HG02571 (cell line): ENCODE results near the gene OSBPL7.

Source experiments
- ATAC-seq: cut with Tn5 transposase; IDR thresholded peaks from one replicate; pipeline ENCODE4 v1.9.1; 2021; ENCODE audit warnings: mild to moderate bottlenecking, moderate library complexity; ENCODE audit not compliant: unreplicated experiment

The OSBPL7 gene

GRCh38 chr17:47847341-47848197 lies 26.0 kb upstream of the OSBPL7 start:
- no peak for ATAC-seq

- ATAC-seq: no peak
These were observed 25.2 kb upstream of the OSBPL7 start for GRCh38 chr17:47846716-47847340.

GRCh38 chr17:47845716-47846075 lies 24.1 kb upstream of the OSBPL7 start:
- ATAC-seq: no peak

DNA sequence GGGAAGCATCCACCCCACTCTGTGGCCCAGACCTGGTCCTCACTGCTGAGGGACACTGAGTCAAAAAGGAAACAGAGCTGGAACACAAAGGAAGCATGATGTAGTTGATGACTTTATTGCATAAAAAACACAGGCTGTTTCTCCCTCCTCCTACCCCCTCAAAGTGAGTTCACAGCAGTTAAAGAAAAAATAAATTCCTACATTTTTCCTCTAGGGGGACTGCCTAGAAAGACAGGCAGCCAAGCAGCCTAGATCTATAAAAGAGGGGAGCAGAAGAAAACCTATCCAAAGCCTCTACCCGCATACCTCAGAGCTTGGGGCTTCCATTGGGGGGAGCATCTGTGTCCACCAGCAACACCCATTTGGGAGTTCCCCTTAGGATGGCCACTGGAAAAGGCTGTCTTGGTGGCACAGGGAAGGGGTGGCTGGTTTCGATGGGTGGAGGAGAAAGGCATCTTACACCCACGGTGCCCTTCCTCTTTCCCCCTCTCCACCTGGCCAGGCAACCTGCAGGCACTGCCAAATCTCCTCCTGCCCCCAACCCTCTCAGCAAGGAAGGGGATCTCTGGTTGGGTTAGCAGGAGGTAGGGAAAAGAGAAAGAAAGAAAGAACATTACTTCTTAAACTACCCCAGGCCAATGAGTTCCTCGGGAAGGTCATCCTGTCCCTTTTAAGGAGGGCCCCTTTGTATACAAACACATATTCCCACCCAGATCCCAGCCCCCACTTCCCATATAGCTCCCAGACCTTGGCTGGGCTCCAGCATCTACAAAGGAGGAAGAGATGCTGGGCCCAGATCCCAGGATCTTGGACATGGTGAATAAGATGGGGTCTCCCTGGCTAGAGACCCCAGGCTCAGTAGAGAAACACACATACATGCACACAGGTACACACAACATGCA lies 23.5 kb upstream of the OSBPL7 start:
- no peak for ATAC-seq

- ATAC-seq: no peak
These were observed 22.6 kb upstream of the OSBPL7 start for GRCh38 chr17:47844227-47844626.

DNA sequence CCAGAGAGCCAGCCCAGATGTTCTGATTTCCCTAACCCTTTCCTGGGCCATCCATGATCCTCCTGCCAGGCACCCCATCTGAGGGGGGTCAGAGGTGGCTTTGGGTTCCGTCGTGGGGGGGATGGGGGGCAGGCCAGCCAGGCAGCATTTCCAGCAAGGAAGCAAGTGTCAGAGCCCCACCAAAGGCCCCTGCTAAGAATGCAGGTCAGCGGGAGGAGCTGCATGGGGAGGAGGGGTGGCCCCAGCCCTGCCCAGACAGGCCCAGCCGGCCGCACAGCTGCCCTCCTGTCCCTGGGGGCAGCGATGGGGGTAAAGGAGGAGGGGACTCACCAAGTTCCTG lies 21.8 kb upstream of the OSBPL7 start:
- no peak for ATAC-seq

DNA sequence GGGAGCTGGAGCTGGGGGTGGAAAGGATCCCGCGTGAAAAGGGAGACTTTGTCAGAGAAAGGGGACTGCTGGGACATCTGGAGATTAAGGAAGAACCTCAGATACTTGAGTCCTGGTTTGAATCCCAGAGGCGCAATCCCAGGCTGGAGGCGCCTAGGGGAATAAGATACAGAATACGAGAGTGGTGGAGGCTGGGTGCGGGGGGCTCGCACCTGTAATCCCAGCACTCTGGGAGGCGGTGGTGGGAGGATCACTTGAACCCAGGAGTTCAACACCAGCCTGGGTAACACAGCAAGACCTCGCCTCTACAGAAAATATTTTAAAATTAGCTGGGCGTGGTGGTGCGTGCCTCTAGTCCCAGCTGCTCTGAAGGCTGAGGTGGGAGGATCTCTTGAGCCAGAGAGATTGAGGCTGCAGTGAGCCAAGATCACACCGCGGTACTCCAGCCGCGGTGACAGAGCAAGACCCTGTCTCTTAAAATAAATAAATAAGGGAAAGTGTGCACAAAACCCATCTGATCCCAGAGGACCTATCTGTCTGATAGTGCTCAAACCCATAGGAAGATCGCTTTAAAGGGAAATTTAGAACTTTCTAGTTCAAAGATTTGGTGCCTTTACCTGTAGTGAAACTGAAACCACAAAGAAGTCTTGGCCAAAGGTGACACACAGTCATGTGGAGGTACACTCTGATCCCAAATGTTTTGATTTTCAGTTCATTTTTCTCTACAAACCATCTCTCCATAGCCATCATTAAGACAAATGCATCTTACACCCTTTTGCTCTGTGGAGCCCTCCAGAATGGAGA lies 20.1 kb upstream of the OSBPL7 start:
- ATAC-seq: no peak

- peak; percentile 76 for ATAC-seq
These were observed 19.3 kb upstream of the OSBPL7 start, which contains the start of gene SCRN2 for GRCh38 chr17:47840742-47841487. TSS of gene SCRN2 (minus strand) at chr17:47841273. CDS start at chr17:47840843, 430 bp downstream.

DNA sequence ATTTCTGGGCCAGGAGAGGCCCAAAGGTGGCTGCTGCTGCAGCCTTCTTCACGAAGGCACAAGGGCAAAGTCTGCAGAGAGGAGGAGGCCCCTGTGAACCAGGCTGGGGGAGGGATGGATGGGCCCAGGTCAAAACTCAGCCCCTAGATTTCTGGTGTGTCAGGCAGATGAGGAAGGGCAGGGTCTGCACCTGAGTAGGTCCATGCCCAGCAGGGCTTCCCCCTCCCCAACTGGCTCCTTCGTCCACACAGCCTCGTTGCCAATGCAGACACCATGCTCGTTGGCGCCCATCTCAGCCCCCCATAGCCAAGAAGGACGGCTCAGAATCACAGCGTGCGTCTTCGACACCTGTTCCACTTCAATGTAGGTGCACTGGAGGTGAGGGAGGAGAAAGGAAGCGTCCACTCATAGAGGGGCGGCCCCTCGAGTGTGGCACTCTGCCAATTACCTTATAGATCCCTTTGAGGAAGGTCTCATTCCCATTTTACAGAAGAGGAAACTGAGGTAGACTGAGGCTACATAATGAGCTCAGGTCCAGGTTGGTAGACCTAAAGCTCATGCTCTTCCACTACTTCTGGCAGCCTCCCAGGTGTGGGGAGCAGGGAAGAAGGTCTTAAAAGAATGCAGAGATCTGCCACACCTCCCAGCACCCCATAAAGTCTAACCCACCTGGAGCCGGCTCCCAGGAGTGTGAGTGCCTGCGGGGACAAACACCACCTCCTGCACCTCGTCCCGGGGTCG lies 18.6 kb upstream of the OSBPL7 start:
- no peak for ATAC-seq

GRCh38 chr17:47839071-47839470 lies 17.5 kb upstream of the OSBPL7 start:
- ATAC-seq: no peak

GRCh38 chr17:47838636-47839035 lies 17.0 kb upstream of the OSBPL7 start:
- ATAC-seq: no peak

GRCh38 chr17:47837401-47838039 lies 15.9 kb upstream of the OSBPL7 start:
- no peak for ATAC-seq

DNA sequence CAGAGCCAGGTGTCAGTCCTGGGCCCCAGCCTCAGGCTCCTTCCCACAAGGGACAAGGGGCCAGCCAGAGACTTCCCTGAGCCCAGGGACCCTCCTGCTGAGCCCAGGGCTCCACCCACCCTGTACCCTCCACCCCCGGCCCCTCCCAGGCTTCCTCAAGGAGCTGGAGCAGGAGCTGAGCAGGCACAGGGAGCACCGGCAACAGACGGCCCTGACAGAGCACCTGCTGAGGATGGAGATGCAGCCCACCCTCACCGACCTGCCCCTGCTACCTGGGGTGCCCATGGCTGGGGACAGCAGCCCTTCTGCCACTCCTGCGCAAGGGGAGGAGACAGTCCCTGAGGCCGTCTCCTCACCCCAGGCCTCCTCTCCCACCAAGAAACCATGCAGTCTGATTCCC lies 15.0 kb upstream of the OSBPL7 start:
- no peak for ATAC-seq

GRCh38 chr17:47834756-47835155 lies 13.2 kb upstream of the OSBPL7 start:
- no peak for ATAC-seq

- no peak for ATAC-seq
These were observed 10.3 kb upstream of the OSBPL7 start for GRCh38 chr17:47831934-47832327.

GRCh38 chr17:47831003-47831933 lies 9.7 kb upstream of the OSBPL7 start, which contains the start of the genes LRRC46 and MRPL10:
TSS of gene LRRC46 (plus strand) at chr17:47831670. CDS start at chr17:47831990, 320 bp downstream.
TSS of gene MRPL10 (minus strand) at chr17:47831541. CDS start at chr17:47831511, 30 bp downstream.
- peak; percentile 85 for ATAC-seq

DNA sequence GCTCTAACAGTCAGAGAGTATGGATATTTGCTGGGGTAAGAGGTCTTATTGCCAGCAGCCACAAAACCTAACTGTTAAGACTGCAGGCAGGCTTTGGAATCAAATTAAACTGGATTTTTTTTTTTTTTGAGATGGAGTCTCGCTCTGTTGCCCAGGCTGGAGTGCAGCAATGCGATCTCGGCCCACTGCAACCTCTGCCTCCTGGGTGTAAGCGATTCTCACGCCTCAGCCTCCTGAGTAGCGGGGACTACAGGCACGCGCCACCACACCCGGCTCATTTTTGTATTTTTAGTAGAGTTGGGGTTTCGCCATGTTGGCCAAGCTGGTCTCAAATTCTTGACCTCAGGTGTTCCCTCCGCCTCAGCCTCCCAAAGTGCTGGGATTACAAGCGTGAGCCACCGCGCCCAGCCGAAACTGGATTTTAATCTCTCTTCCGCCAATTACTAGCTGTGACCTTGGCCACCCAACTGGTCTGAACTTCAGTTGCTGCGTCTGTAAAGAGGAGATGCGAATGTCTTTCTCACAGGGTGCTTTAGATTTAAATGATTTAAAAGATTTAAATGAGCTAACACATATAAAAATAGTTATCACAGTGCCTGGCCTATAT lies 8.9 kb upstream of the OSBPL7 start:
- ATAC-seq: no peak
